Muscle of back (tissue), 13 donors: Measurements from ENCODE around the gene AGTPBP1. TPM values are rescaled to one million over a fixed set of nuclear protein-coding genes. Genes with fewer than 3 reads are reported as not detected.
"Not testable (repeated sequence)": the region's sequence is repeated elsewhere in the genome, so short reads cannot be mapped to it uniquely, and the experiment has no call there.

Experiments
- DNase-seq, 3 donors: peaks; one replicate each; pipeline versions ENCODE4 v3.0.0 to v3.0.0-alpha.2; 2013
- long read RNA-seq, 9 donors: transcript quantifications; one replicate each; lab custom pipeline, GENCODE V29; 2026
- polyA plus RNA-seq, 10 donors: library from polyadenylated mRNA; unstranded; fragments of 120-200 nt; gene quantifications; one replicate each; pipeline ENCODE4 v1.2.1, GENCODE V29; 2013; ENCODE audit not compliant: insufficient read length in 10 of 10

Gene AGTPBP1, protein sequence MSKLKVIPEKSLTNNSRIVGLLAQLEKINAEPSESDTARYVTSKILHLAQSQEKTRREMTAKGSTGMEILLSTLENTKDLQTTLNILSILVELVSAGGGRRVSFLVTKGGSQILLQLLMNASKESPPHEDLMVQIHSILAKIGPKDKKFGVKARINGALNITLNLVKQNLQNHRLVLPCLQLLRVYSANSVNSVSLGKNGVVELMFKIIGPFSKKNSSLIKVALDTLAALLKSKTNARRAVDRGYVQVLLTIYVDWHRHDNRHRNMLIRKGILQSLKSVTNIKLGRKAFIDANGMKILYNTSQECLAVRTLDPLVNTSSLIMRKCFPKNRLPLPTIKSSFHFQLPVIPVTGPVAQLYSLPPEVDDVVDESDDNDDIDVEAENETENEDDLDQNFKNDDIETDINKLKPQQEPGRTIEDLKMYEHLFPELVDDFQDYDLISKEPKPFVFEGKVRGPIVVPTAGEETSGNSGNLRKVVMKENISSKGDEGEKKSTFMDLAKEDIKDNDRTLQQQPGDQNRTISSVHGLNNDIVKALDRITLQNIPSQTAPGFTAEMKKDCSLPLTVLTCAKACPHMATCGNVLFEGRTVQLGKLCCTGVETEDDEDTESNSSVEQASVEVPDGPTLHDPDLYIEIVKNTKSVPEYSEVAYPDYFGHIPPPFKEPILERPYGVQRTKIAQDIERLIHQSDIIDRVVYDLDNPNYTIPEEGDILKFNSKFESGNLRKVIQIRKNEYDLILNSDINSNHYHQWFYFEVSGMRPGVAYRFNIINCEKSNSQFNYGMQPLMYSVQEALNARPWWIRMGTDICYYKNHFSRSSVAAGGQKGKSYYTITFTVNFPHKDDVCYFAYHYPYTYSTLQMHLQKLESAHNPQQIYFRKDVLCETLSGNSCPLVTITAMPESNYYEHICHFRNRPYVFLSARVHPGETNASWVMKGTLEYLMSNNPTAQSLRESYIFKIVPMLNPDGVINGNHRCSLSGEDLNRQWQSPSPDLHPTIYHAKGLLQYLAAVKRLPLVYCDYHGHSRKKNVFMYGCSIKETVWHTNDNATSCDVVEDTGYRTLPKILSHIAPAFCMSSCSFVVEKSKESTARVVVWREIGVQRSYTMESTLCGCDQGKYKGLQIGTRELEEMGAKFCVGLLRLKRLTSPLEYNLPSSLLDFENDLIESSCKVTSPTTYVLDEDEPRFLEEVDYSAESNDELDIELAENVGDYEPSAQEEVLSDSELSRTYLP
- 10 to 100 TPM; 12.4 to 18.6 (median 14.6) TPM for polyA plus RNA-seq
- long read RNA-seq, donor 1, result 0 reads
- long read RNA-seq, donor 2, result 0 reads
- long read RNA-seq, donor 3, result 0 reads
- long read RNA-seq, donor 4, result 0 reads
- long read RNA-seq, donor 5, result 0 reads
- long read RNA-seq, donor 6, result 0 reads
- long read RNA-seq, donor 7, full-length matches to known transcripts, result 1 of 1 reads
- long read RNA-seq, donor 7, partial matches to known transcripts, result 0 of 1 reads
- long read RNA-seq, donor 7, other reads (novel, unspliced or antisense), result 0 of 1 reads
- long read RNA-seq, donor 8, full-length matches to known transcripts, result 1 of 1 reads
- long read RNA-seq, donor 8, partial matches to known transcripts, result 0 of 1 reads
- long read RNA-seq, donor 8, other reads (novel, unspliced or antisense), result 0 of 1 reads
- long read RNA-seq, donor 9, result 0 reads

DNA sequence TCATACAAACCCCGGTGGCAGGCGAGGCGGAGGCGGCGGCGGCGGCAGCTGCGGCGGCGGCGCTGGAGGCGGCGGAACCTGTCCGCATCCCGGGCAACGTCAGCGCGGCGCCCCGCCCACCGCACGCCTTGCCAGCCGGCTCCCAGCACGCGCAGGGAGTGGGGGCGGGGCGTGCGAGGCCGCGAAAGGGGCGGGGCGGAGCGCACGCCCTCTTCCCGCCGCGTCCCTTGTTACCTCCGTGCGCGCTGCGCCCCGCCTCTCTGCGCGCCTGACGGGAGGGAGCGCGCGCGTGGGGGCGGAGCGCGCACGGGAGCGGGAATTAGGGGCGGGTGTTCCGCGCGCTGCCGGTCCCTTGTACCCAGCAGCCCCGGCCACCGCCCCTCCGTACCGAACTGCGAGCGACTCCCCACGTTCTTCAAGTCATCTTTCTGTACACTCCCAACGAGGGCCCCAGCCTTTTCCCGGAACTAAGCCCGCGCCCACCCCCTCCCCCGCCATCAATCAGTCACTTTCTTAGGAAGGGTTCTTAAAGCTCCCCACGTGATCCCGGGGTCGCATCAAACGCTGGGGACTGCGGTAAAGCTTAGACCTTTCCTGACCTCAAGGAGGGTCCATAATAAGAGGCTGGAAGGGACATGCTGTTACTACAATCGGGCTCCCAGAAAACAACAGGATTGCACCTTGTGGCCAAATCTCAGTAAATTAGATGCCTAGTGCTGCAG, at the start of gene AGTPBP1:
TSS of gene AGTPBP1 (minus strand) at position 80 of the 722 bp plus-strand sequence. CDS start 29,421 bp downstream, outside the sequence.
- DNase-seq, result peak; percentile 94 to 97 (median 96)

DNA sequence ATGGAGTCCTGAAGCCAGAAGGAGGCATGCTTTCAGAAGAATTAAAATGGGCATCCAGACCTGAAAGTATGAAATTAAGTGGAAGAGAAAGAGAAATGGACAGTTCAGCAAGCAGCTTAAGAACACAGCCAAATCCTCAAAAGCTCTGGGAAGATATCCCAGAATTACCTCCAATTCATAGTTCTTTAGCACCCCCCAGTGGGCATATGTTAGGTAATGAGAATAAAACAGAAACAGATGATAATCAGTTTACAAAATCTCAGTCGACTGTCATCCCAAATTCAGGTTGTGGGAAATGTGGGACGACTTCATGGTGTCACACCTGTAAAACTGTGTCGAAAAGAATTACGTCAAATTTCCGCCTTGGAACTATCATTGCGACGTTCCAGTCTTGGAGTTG, 44.4 kb upstream of the AGTPBP1 start:
- not testable (repeated sequence) for DNase-seq

DNA sequence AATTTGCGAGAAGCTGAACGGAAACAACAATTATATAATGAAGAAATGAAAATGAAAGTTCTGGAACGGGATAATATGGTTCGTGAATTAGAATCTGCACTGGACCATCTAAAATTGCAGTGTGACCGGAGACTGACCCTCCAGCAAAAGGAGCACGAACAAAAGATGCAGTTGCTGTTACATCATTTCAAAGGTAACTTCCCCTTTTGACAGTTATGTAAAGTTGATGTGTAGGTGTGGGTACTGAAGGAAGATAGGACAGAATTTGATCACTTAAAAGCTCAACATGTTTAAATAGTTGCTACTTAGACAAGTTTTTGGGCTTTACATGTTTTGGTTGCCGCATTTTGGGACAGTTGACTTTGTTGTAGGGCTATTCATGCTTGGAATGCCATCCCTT, 32.1 kb upstream of the AGTPBP1 start:
- DNase-seq, result not testable (repeated sequence)

DNA sequence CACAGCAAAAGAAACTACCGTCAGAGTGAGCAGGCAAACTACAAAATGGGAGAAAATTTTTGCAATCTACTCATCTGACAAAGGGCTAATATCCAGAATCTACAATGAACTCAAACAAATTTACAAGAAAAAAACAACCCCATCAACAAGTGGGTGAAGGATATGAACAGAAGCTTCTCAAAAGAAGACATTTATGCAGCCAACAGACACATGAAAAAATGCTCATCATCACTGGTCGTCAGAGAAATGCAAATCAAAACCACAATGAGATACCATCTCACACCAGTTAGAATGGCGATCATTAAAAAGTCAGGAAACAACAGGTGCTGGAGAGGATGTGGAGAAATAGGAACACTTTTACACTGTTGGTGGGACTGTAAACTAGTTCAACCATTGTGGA, 20.0 kb upstream of the AGTPBP1 start:
- DNase-seq, result not testable (repeated sequence)

DNA sequence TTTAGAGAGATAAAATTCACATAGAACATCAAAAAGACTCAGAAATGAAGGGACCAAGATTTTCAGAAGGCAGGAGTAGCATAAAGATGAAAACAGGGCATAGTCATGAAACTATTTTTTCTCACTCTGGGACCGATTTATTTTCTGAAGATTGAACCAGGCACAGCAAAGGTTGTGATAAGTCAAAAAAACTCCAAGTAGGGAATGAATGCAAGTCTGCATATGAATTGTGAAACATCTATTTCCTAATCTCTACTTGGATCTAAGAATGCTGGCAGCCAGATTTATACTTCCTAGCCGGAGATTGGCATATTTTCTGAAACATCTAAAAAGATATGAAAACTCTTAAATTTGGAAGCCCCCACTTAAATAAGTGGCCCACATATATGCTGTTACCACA, 16.0 kb upstream of the AGTPBP1 start:
- DNase-seq, result not testable (repeated sequence)

DNA sequence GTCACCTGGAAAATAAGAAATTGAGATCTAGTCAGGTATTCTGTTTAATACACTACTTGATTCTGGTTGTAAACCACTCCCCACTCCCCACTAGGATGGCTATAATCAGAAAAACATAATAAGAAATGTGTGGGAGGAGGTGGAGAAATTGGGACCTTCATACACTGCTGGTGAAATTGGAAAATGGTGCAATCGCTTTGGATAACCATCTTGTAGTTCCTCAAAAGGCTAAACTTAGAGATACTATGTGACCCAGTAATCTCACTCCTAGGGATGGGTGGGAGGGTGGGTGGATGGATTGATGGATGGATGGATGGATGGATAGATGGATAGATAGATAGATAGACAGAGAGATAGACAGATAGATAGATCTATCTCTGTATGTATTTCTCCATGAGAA, 14.5 kb upstream of the AGTPBP1 start:
- not testable (repeated sequence) for DNase-seq

DNA sequence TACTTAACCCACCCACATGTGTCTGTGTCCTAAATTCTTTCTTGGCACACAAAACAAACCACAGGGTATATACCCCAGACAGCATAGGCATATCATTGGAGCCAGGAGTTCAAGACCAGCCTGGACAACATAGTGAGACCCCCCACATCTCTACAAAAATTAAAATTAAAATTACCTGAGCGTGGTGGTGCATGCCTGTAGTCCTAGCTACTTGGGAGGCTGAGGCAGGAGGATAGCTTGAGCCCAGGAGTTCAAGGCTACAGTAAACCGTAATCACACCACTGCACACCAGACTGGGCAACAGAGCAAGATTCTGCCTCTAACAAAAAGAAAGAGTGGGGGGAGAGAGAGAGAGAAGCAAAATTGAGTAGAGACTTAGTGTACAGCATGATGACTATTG, 4.6 kb upstream of the AGTPBP1 start:
- DNase-seq, result no peak

DNA sequence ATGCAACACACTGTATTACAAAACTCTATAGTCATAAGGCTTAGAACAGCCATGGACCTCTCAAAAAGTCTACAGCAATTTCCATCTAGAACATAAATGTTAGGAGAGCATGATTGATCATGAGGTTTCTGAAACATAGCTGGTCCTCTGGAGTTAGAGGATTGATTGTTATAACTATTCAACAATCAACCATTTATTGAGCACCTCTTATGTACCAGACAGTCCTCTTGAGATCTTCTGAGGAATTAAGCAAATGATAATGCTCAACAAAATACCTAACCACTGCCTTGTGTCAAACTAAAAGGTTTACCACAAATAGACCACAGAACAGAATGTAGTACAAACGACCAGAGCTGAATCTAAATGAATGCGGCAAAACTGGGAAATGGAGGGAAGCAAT, 3.4 kb upstream of the AGTPBP1 start:
- no peak for DNase-seq

DNA sequence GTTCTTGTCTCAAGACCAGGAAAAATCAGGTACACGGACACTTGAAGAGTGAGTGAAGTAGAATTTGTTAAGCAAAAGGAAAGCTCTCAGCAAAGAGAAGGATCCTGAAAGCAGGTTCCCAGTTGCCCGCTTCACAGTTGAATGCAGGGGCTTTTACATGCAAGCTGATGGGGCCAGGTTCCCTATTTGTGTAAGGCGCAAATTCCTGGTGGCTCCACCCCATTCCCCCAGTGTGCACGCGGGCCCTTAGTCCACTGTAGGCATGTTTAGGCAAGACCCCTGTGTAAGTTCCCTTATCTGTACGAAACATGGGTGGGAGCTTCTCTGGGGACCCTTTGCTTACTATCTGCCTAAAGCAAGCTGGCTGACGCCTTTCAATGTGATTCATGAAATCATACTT, 2.7 kb upstream of the AGTPBP1 start:
- DNase-seq, result no peak

DNA sequence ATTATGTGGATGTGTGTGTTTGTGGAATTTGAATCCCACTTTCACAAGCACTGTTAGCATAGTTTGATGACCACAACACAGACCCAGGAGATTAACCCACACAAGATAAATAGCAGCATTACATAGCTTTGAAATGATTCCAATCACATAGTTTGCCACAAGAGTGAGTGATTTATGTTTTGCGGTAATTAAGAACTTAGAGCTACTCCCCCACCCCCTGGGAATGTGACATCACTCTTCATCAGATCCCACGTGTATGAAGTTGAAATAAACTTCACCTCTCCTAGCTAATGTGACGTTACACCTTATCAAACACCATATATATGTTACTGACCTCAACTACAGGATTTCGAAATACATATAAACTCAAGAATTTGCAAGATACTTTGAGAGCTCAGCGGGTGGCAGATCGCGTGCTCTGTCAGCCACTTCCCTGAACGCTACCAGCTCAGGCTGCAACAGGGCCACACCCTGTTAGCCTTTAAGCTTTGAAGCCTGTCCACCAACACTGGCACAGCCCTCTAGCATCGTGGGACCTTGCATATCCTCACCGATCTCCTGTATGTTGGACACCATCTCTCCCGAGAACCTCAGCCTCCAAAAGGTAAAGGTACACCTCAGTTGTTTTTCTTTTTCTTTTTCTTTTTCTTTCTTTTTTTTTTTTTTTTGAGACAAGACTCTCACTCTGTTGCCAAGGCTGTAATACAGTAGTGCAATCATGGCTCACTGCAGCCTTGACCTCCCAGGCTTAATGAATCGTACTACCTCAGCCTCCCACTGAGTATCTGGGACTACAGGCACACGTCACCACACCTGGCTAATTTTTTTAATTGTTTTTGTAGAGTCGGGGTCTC, 1.7 kb upstream of the AGTPBP1 start:
- DNase-seq, result peak in 2 of 3 donors; percentile 27 to 72

DNA sequence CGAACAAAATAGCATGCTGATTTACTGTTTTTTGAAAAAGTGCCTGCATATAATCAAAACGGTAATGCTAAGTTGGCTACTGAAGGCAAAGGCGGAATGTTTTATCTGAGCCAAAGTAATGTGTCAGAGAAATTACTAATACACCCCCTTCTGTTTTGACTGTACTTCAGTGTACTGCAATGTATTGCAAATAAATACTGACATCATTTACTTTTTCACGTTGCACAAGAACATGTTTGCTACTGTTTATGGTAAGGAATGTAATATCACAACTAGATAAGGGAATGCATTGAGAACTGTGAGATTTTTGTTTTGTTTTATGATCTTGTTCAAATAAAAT, 813 bp upstream of the AGTPBP1 start:
- DNase-seq, result peak in 1 of 3 donors; percentile 26

DNA sequence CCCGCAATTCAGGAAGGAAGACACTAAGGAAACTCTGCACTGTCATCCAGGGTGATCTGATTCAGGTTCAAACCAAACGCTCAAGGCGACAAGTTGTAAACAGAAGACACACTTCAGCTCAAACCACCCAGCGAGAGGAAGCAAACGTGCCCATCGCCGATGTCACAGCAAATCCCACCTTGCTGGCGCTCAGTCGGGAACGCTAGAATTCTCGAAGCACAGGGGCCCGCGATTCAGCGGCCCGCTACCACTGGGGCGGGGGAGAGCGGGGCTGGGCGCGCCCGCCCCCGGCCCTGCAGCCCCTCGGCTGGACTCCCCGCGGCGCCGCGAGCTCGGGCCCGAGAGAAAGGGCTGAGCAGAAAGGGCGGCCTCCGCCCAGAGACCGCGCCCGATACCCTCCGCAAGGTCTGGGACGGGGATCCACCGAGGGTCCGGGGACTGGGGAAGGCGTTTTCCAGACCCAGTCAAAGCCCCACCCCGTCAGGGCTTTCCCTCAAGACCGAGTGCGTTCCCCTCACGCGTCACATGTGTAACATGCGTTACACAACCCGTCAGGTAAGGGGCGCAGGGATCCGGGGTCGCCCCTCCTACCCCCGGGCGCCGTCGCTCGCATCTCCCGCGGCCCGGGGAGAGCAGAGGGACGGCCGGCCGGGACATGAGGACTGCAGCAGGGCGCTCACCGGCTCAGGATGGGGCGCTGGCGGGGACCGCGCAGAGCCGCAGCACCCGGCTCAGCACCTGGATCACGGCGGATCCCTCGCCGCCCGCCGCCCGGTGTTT, 469 bp downstream of the AGTPBP1 start:
- peak; percentile 9 to 74 (median 55) for DNase-seq

DNA sequence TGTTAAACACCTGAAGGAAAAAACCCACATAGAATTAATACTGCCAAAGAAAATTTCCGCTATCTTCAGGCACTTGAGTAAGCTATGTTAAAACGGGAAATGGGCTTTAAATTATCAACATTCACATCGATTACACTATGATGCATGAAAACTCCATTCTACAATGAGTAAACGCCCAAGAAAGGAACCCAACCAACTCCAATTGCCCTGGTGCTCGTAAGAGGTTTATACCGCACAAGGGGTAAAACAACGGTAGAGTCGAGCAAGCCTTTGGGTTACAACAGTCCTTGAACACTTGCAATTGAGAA, 1.0 kb downstream of the AGTPBP1 start:
- DNase-seq, result peak in 1 of 3 donors; percentile 11

DNA sequence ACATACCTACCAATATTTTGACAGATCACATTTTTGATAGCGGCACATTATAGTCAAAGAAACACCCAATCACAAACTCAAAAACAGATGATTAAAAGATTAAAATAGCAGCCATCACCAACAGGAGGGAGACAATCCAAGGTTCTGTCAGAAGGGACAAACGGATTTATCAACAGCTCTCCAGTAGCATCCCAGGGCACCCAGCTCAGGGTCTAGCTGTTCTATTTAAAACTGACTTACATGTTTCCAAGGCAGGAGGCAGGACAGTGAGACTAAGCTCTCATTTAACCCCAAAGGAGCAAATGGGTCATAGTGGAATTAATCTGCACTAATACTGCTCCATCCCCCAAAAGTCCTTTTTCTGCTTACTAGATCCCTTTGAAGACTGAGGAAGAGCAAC, 3.2 kb downstream of the AGTPBP1 start:
- no peak for DNase-seq

DNA sequence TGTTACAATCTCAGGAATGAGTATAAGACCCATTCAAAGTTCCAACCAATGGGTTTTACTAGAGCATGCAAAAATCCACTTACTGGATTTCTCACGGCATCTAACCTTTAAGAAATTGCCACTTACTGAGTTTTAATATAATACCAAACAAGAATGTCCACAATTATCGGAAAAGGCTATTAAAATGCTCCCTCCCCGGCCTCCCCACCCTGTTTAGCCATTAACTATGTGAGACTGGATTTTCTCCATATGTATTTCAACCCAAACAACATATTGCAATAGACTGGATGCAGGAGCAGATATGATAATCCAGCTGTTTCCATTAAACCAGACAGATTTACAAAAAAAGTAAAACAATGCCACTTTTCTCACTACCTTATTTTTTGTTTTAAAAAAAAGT, 4.1 kb downstream of the AGTPBP1 start:
- no peak for DNase-seq

DNA sequence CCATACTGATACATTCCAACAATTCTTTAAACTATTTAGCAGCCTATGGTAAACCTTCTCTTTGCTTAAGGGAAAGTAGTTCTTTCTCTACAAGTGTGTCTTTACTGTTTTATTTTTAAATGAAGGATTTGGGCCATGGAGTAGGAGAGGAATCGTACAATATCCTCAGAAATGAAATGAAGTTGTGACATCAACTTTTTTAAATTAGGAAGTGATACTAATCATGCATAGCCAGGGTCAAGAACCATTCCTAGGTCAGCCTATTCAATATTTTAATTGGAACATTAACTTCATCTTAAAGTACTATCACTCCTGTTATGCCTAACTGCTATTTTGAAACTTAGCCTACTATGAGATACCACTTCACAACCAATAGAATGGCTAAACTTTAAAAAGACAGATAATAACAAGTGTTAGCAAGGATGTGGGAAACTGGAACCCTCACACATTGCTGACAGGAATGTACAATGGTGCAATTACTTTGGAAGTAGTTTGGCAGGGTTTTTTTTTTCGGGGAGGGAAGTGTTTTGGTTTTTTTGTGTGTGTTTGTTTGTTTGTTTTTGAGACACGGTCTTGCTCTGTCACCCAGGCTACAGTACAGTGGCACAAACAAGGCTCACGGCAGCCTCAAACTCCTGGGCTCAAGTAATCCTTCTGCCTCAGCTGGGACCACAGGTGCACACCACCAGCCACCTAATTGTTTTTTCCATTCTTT, 10.7 kb downstream of the AGTPBP1 start:
- no peak for DNase-seq

DNA sequence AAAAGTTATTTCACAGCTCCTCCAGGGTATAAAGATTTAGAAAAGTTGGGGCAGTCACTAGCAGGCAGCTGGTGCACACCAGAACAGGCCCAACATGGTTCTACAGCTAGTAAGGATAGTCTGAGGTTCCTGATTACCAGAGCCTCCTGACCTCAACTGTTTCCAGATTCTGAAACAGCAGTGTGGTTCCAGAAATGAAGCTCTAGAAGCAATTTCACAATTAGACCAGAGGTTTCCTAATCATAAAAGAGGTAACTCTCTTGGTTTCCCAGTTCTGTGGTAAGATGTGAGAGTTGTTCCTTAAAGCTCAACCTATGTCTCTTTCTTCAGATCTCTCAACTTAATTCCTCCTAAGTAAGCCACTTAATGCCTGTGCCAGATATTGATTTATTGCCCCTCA, 11.9 kb downstream of the AGTPBP1 start:
- no peak for DNase-seq

DNA sequence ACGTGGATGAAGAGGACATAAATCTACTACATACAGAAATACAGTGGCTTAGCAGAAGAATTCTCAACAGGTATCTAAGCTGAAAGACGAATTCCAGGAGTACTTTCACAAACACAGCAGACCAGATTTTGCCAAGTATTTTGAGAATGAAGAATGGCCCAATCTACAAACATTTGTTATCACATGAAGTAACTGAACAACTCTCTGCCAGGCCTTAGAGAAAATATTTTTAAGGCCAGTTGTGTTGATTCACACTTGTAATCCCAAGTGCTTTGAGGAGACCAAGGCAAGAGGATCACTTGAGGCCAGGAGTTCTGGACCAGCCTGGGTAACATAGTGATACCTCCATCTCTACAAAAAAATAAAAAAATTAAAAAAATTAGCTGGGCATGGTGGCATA, 14.3 kb downstream of the AGTPBP1 start:
- no peak for DNase-seq
